Esophagus squamous epithelium (tissue), 4 donors: Measurements from ENCODE around the gene VPS37B.
A peak's percentile ranks its signal among the peaks of the same experiment; 100 is the strongest.

Source experiments
- CTCF ChIP-seq, 6 experiments: fragments of 450-650 bp in 4 of 6; fragments of 200-600 bp in 2 of 6; sonication (generic) in 2 of 6; IDR thresholded peaks; one replicate each; pipeline ENCODE4 v1.5.1; 2016 to 2019; ENCODE audit warnings: antibody characterized with exemption in 6 of 6, mild to moderate bottlenecking in 4 of 6, moderate library complexity in 4 of 6
- POLR2A ChIP-seq, 4 donors: fragments of 450-650 bp; IDR thresholded peaks; one replicate each; pipeline ENCODE4 v1.6.1; 2017; ENCODE audit warnings: antibody characterized with exemption in 4 of 4, mild to moderate bottlenecking in 4 of 4, moderate library complexity in 3 of 4

GRCh38 chr12:122865268-122866231 is 30.4 kb downstream of the VPS37B start:
- TF ChIP-seq CTCF (IDR thresholded peaks at IDR 0.05) (peak in 5 of 6 experiments; percentile 6 to 42 (median 22)), POLR2A (IDR thresholded peaks at IDR 0.05) (no peak)
